ENCODE measurements around the gene ITPRIPL2. TPM values are rescaled to one million over a fixed set of nuclear protein-coding genes. Genes with fewer than 3 reads are reported as not detected.

Gene ITPRIPL2
- total and polyA plus RNA-seq, 2 of the 13 experiments (the other 11 are each of a cell fraction or from before 2014, with no cell fraction given) = 5.9 to 12.6 TPM

DNA sequence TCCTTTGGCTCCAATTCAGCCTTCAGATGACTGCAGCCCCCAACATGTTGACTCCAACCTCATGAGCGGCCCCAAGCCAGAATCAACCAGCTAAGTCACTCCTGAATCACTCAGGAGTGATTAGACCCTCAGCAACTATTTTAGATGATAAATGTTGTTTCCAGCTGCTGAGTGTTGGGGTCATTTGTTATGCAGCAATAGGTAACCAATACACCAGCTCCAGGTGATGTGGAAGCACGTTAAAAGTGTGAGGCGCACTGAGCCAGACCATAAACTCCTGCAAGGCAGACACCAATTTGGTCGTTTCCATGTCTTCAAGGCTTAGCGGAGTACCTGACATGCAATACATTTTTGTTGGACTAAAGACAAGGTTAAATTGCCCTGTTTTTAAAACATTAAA lies 28.9 kb upstream of the ITPRIPL2 start:
- Histone ChIP-seq H4K20me1 (ENCODE audit: insufficient read depth, low read length) (no peaks in the 10 kb centered on the region), H3K79me2 (ENCODE audit: insufficient read depth, low read length) (no peaks in the 10 kb centered on the region), H3K4me1 (ENCODE audit: insufficient read depth, low read length) (peaks cover 15% of the 10 kb centered on the region), H3K9me3 (ENCODE audit: low read length) (no peaks in the 10 kb centered on the region), H3K9ac (ENCODE audit: insufficient read depth, low read depth, low read length) (no peak overlapping the region), H3K27ac (ENCODE audit: extremely low read length, insufficient read depth, low read length) (no peak overlapping the region), H2AFZ (ENCODE audit: low read length) (no peak overlapping the region), H3K4me2 (ENCODE audit: low read depth, low read length) (no peak overlapping the region), H3K4me3 (replicated peaks in 1 of 3; ENCODE audit: insufficient read depth in 1 of 3, low read depth in 2 of 3, low read length in 3 of 3) (no peak overlapping the region), H3K36me3 (replicated peaks in 1 of 2; ENCODE audit: control insufficient read depth in 1 of 2, insufficient read depth in 2 of 2, low read length in 2 of 2) (peaks cover 0 to 6% of the 10 kb centered on the region in 2 experiments; a peak in 1 of 5 replicates), H3K27me3 (ENCODE audit: control insufficient read depth in 1 of 2, insufficient read depth in 2 of 2, low read length in 2 of 2) (peaks cover 0 to 9% of the 10 kb centered on the region in 2 experiments; a peak in 2 of 5 replicates)
- ChIA-PET POLR2A (interaction anchor here (1.3 to 1.6 kb wide), 2 partner anchors 9 to 33 kb away, joined by 3 to 6 read pairs; no protein-coding TSS in a partner anchor), CTCF (ENCODE audit: low intra/inter-chr PET ratio, low total read pairs) (interaction anchor here (1.0 to 3.7 kb wide), 3 partner anchors 96 to 291 kb away, joined by 3 to 87 read pairs (median 65); partner anchors contain the start of gene TMC7)
- intact Hi-C loops (cut with micrococcal nuclease; ENCODE audit: unreplicated experiment) (no loop called here), in situ Hi-C loops (cut with HindIII; ENCODE audit: extremely low pct_ligation_motif_present, low pct_unique_long_range_greater_than_20kb) (loop anchor here (5.0 kb wide), 3 partner anchors 92 to 417 kb away; no protein-coding TSS in a partner anchor)
- DNase-seq (ENCODE audit: low spot score) = no peak
- ATAC-seq = no peak
- TF ChIP-seq ZNF790 (CRISPR knock-in tag; IDR thresholded peaks at IDR 0.05; ENCODE audit: borderline replicate concordance) (0 out of 2 replicates have a peak, but pooled peaks have one; percentile 29), ZNF878 (CRISPR knock-in tag; IDR thresholded peaks at IDR 0.05) (no peak), POLR2G (IDR thresholded peaks at IDR 0.05; ENCODE audit: low read depth, low read length) (0 out of 2 replicates have a peak, but pooled peaks have one; percentile 34), RBAK (CRISPR knock-in tag; IDR thresholded peaks at IDR 0.05) (peak; percentile 92)
- 52% methylated on average over 5 of the region's 5 CpGs for WGBS (ENCODE audit: low lambda C conversion rate)
- BruUV-seq (replicated peaks) = no TSS peak
- FAIRE-seq = no peak

DNA sequence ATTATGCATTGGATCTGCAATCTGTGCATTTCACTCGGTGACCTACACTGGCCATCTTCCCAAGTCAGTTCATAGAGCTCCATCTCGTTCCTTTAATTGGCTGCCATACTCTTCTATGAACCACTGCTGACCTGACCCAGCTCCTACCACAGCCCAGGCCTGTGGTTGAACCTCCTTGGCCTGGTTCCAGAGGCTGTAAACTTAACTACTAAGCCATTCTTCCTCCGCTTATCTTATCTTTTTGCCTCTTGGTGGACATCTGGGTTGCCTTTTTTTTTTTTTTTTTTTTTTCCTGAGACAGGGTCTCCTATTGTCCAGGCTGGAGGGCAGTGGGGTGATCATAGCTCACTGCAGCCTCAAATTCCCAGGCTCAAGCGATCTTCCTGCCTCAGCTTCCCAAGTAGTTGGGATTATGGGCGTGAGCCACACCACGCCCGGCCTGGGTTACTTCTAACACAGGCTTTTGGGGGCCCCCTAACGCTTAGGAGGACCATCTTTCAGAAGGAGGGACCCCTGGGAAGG lies 28.0 kb upstream of the ITPRIPL2 start:
- 16% methylated on average over 8 of the region's 8 CpGs for WGBS (ENCODE audit: low lambda C conversion rate)
- Histone ChIP-seq H3K9ac (ENCODE audit: insufficient read depth, low read depth, low read length) (peak overlapping the region; percentile 65; the same call in 1 of the 2 replicates), H3K9me3 (ENCODE audit: low read length) (no peaks in the 10 kb centered on the region), H3K79me2 (ENCODE audit: insufficient read depth, low read length) (no peaks in the 10 kb centered on the region), H3K4me1 (ENCODE audit: insufficient read depth, low read length) (peaks cover 15% of the 10 kb centered on the region), H3K36me3 (replicated peaks in 1 of 2; ENCODE audit: control insufficient read depth in 1 of 2, insufficient read depth in 2 of 2, low read length in 2 of 2) (0 out of 5 replicates have a peak, but pooled peaks cover 0 to 5% of the 10 kb centered on the region in 2 experiments), H2AFZ (ENCODE audit: low read length) (peak overlapping the region; percentile 86), H4K20me1 (ENCODE audit: insufficient read depth, low read length) (no peaks in the 10 kb centered on the region), H3K4me2 (ENCODE audit: low read depth, low read length) (peak overlapping the region; percentile 97), H3K27ac (ENCODE audit: extremely low read length, insufficient read depth, low read length) (no peak overlapping the region), H3K27me3 (ENCODE audit: control insufficient read depth in 1 of 2, insufficient read depth in 2 of 2, low read length in 2 of 2) (peaks cover 0 to 9% of the 10 kb centered on the region in 2 experiments; a peak in 2 of 5 replicates), H3K4me3 (replicated peaks in 1 of 3; ENCODE audit: insufficient read depth in 1 of 3, low read depth in 2 of 3, low read length in 3 of 3) (peak overlapping the region; percentile 45 to 84 (median 47))
- POLR2A ChIA-PET = interaction anchor here (0.8 to 2.3 kb wide), 11 partner anchors 9 to 130 kb away, joined by 3 to 15 read pairs (median 4); partner anchors contain the start of genes COQ7, ITPRIPL2 and TMC7
- DNase-seq (ENCODE audit: low spot score) = no peak
- peak; percentile 18 for ATAC-seq
- in situ Hi-C loops (cut with HindIII; ENCODE audit: extremely low pct_ligation_motif_present, low pct_unique_long_range_greater_than_20kb) = loop anchor here (5.0 kb wide), 3 partner anchors 92 to 417 kb away; no protein-coding TSS in a partner anchor
- intact Hi-C loops (cut with micrococcal nuclease; ENCODE audit: unreplicated experiment) = loop anchor here (1.0 to 2.0 kb wide), 4 partner anchors 23 to 417 kb away; no protein-coding TSS in a partner anchor
- BruUV-seq (replicated peaks) = no TSS peak
- FAIRE-seq = no peak
- CTCF ChIA-PET (ENCODE audit: low intra/inter-chr PET ratio, low total read pairs) = interaction anchor here (1.1 to 3.7 kb wide), 9 partner anchors 9 to 416 kb away, joined by 3 to 87 read pairs (median 8); partner anchors contain the start of gene SYT17
- no peak for TF ChIP-seq ZNF552 (CRISPR knock-in tag; IDR thresholded peaks at IDR 0.05; ENCODE audit: borderline replicate concordance)
- no peak for TF ChIP-seq ZNF44 (CRISPR knock-in tag; IDR thresholded peaks at IDR 0.05)
- TF ChIP-seq ZNF841 (CRISPR knock-in tag; IDR thresholded peaks at IDR 0.05; ENCODE audit: borderline replicate concordance) = no peak
- peak; percentile 71 for TF ChIP-seq GFI1 (CRISPR knock-in tag; IDR thresholded peaks at IDR 0.05; ENCODE audit: borderline replicate concordance)
- no peak for TF ChIP-seq ATM (IDR thresholded peaks at IDR 0.05; ENCODE audit: borderline replicate concordance)
- TF ChIP-seq PHF20 (CRISPR knock-in tag; IDR thresholded peaks at IDR 0.05) = peak; percentile 12
- no peak for TF ChIP-seq POLR2A (IDR thresholded peaks at IDR 0.05; ENCODE audit: insufficient read depth in 1 of 2, low read depth in 2 of 2, low read length in 2 of 2)
- no peak for TF ChIP-seq YEATS4 (CRISPR knock-in tag; IDR thresholded peaks at IDR 0.05; ENCODE audit: borderline replicate concordance)
- no peak for TF ChIP-seq NFIB (CRISPR knock-in tag; IDR thresholded peaks at IDR 0.05; ENCODE audit: borderline replicate concordance)

Measured in HepG2 (cell line).